Sigmoid colon (tissue), 7 donors: ENCODE measurements around the gene POLR3GL. TPM values are rescaled to one million over a fixed set of nuclear protein-coding genes. Genes with fewer than 3 reads are reported as not detected.

ENCODE experiments used
- DNase-seq: peaks from one replicate; pipeline ENCODE4 v3.0.0-alpha.2; 2019
- H3K27ac ChIP-seq, 4 donors: fragments of 200-600 bp; sonication (generic); one replicate each; pipeline ENCODE4 v1.5.1; 2016 to 2019; ENCODE audit warnings: mild to moderate bottlenecking in 1 of 4
- H3K27me3 ChIP-seq, 3 donors: fragments of 200-600 bp; sonication (generic); one replicate each; pipeline ENCODE4 v1.5.1; 2019; ENCODE audit warnings: mild to moderate bottlenecking in 1 of 3
- H3K36me3 ChIP-seq, 4 donors: fragments of 200-600 bp; sonication (generic); one replicate each; pipeline ENCODE4 v1.5.1; 2016 to 2019
- H3K4me1 ChIP-seq, 4 donors: fragments of 200-600 bp; sonication (generic); one replicate each; pipeline ENCODE4 v1.5.1; 2017 to 2019
- H3K4me3 ChIP-seq, 4 donors: fragments of 200-600 bp; sonication (generic); one replicate each; pipeline ENCODE4 v1.5.1; 2017 to 2019; ENCODE audit warnings: mild to moderate bottlenecking in 2 of 4, moderate library complexity in 1 of 4
- H3K9me3 ChIP-seq, 4 donors: fragments of 200-600 bp in 3 of 4; sonication (generic) in 3 of 4; one replicate each; pipeline versions ENCODE4 v1.5.1 to v1.6.1; 2013 to 2019
- EP300 ChIP-seq, 4 donors: sonication (generic); formaldehyde crosslinking; IDR thresholded peaks; one replicate each; pipeline ENCODE4 v1.6.1; 2017; ENCODE audit warnings: antibody characterized with exemption in 4 of 4
- POLR2A ChIP-seq, 2 donors: fragments of 450-650 bp; IDR thresholded peaks; one replicate each; pipeline ENCODE4 v1.6.1; 2016; ENCODE audit warnings: antibody characterized with exemption in 2 of 2, mild to moderate bottlenecking in 2 of 2, moderate library complexity in 2 of 2
- POLR2AphosphoS5 ChIP-seq, 4 donors: sonication (generic); formaldehyde crosslinking; IDR thresholded peaks; one replicate each; pipeline ENCODE4 v1.6.1; 2017; ENCODE audit warnings: antibody characterized with exemption in 4 of 4
- WGBS, 2 donors: extraction: QIAGEN DNeasy Blood & Tissue Kit; methylation state at CpG; one replicate each; pipeline ENCODE4 v1.1.7; 2013; 5-methylcytosine and 5-hydroxymethylcytosine counted together
- intact Hi-C: fragments of 100-400 bp; cut with DNase I; formaldehyde crosslinking; loops from one replicate; pipeline ENCODE4 v1.15.1; 2023
- polyA plus RNA-seq, 3 donors: library from polyadenylated mRNA; stranded (reverse); fragments of 200-250 nt; gene quantifications; one replicate each; pipeline ENCODE4 v1.2.3, GENCODE V29; 2013
- total RNA-seq, 4 donors: library from RNA; depleted of rRNA; stranded (reverse); fragments of >200 nt; gene quantifications; one replicate each; pipeline ENCODE4 v1.1.0, GENCODE V29; 2016
- TF ChIP-seq, protein P1 (sequence below), 4 experiments: fragments of 450-650 bp in 3 of 4; fragments of 200-600 bp in 1 of 4; IDR thresholded peaks; one replicate each; pipeline ENCODE4 v1.5.1; 2016 to 2019; ENCODE audit warnings: antibody characterized with exemption in 4 of 4, mild to moderate bottlenecking in 3 of 4, moderate library complexity in 2 of 4
- donor health status: healthy with polysubstance abuse.
- donor health status: Bipolar disorder and iron deficiency.
- donor health status: healthy.

The POLR3GL gene
- total and polyA plus RNA-seq, 7 donors = 23.1 to 47.4 (median 32.8) TPM

DNA sequence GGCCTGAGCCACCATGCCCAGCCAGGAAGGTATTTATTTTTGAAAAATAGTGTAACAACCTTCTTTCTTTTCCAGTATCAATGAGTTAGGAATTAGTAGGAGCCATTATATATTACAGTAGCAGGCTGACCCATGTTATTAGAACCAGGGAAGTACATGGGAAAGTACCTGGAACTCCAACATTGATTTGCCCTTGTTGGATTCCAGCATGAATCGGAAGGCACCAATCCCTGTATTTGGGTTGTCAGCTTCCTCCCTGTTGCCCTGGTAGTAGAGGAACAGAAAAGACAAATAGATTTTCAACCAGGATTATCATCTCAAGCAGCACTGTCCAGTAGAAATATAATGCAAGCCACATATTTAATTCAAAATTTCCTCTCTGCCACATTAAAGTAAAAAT lies 27.1 kb upstream of the POLR3GL start:
- TF ChIP-seq POLR2A (IDR thresholded peaks at IDR 0.05) (no peak), EP300 (IDR thresholded peaks at IDR 0.05) (no peak), POLR2AphosphoS5 (IDR thresholded peaks at IDR 0.05) (no peak)
- TF ChIP-seq, protein P1, sequence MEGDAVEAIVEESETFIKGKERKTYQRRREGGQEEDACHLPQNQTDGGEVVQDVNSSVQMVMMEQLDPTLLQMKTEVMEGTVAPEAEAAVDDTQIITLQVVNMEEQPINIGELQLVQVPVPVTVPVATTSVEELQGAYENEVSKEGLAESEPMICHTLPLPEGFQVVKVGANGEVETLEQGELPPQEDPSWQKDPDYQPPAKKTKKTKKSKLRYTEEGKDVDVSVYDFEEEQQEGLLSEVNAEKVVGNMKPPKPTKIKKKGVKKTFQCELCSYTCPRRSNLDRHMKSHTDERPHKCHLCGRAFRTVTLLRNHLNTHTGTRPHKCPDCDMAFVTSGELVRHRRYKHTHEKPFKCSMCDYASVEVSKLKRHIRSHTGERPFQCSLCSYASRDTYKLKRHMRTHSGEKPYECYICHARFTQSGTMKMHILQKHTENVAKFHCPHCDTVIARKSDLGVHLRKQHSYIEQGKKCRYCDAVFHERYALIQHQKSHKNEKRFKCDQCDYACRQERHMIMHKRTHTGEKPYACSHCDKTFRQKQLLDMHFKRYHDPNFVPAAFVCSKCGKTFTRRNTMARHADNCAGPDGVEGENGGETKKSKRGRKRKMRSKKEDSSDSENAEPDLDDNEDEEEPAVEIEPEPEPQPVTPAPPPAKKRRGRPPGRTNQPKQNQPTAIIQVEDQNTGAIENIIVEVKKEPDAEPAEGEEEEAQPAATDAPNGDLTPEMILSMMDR (IDR thresholded peaks at IDR 0.05) = no peak
- no peak overlapping the region for H3K4me3 ChIP-seq
- DNase-seq = no peak
- peaks cover 13 to 86% (median 21%) of the 10 kb centered on the region in 4 donors for H3K36me3 ChIP-seq
- no peaks in the 10 kb centered on the region for H3K9me3 ChIP-seq
- no peak overlapping the region for H3K27ac ChIP-seq
- no peaks in the 10 kb centered on the region for H3K27me3 ChIP-seq
- intact Hi-C loops = no loop called here
- H3K4me1 ChIP-seq = no peaks in the 10 kb centered on the region
- 92 to 97% methylated on average over 1 of the region's 1 CpG for WGBS, 2 donors

DNA sequence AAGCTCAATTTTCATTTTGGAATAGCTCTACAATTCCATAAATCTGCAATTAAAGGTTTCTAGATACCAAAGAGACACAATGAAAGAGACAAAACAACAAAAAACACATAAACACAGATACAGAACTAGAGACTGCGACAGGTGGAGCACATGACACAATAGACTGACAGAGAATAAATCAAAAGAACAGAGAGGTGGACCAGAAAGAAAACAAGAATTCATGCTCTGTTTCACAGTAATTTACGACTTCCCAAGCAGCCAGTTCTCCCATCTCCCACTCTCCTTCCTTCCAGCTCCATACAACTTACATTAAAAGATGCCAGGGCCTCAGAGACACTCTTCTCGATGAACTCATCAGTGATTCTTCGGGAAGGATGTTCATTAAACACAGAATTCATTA lies 22.1 kb upstream of the POLR3GL start:
- intact Hi-C loops = no loop called here
- Histone ChIP-seq H3K36me3 (peaks cover 0 to 72% (median 15%) of the 10 kb centered on the region in 4 donors), H3K27ac (no peak overlapping the region), H3K9me3 (no peaks in the 10 kb centered on the region), H3K27me3 (no peaks in the 10 kb centered on the region), H3K4me3 (no peak overlapping the region), H3K4me1 (peaks cover 0 to 4% (median 1%) of the 10 kb centered on the region in 4 donors)
- DNase-seq = no peak
- WGBS, 2 donors = 92 to 93% methylated on average over 4 of the region's 4 CpGs
- TF ChIP-seq POLR2A (IDR thresholded peaks at IDR 0.05) (no peak), POLR2AphosphoS5 (IDR thresholded peaks at IDR 0.05) (no peak), EP300 (IDR thresholded peaks at IDR 0.05) (no peak)
- TF ChIP-seq, protein P1 (IDR thresholded peaks at IDR 0.05) = no peak

DNA sequence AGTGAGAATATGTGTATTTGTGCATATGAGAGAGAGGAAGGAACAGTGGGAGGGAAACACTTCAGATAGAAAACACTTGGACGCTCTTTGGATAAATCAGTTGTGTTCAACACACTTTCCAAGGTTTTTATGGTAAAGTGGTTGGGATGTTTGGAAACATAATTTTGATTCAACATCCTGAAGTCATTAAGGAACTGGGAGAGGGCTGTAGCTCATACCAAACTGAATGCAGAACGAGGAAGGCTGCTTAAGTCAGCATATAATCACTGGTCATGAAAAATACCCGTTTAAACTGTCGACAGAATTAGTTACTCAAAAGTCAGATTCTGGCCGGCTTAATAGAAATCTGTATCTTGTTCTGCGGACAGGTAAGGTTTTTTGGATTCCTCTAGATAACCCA lies 21.6 kb upstream of the POLR3GL start:
- H3K27me3 ChIP-seq = no peaks in the 10 kb centered on the region
- intact Hi-C loops = no loop called here
- H3K36me3 ChIP-seq = peaks cover 0 to 69% (median 13%) of the 10 kb centered on the region in 4 donors
- no peak for TF ChIP-seq POLR2AphosphoS5 (IDR thresholded peaks at IDR 0.05)
- no peak for TF ChIP-seq EP300 (IDR thresholded peaks at IDR 0.05)
- TF ChIP-seq, protein P1 (IDR thresholded peaks at IDR 0.05) = no peak
- no peak for TF ChIP-seq POLR2A (IDR thresholded peaks at IDR 0.05)
- H3K4me3 ChIP-seq = no peak overlapping the region
- WGBS, 2 donors = 91% methylated on average over 6 of the region's 6 CpGs
- DNase-seq = no peak
- H3K4me1 ChIP-seq = peaks cover 0 to 8% (median 4%) of the 10 kb centered on the region in 4 donors
- no peaks in the 10 kb centered on the region for H3K9me3 ChIP-seq
- H3K27ac ChIP-seq = no peak overlapping the region

DNA sequence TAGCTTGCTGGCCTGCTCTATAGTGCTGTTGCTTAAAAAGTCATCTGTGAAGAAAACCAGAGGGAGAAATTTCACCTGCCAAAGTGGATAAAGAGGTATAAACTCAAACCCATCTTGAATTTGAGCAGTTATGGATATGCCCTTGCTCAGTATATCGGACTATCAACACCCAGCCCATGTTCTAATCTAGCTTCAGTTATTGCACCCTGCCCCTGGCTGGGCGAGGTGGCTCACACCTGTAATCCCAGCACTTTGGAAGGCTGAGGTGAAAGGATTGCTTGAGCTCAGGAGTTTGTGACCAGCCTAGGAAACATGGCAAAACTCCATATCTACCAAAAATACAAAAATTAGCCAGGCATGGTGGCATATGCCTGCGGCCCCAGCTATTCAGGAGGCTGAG lies 20.0 kb upstream of the POLR3GL start:
- no peak for DNase-seq
- 44 to 68% methylated on average over 3 of the region's 3 CpGs for WGBS, 2 donors
- Histone ChIP-seq H3K27me3 (no peaks in the 10 kb centered on the region), H3K36me3 (peaks cover 0 to 56% (median 13%) of the 10 kb centered on the region in 4 donors), H3K4me1 (peaks cover 0 to 23% (median 13%) of the 10 kb centered on the region in 4 donors), H3K4me3 (no peak overlapping the region), H3K9me3 (no peaks in the 10 kb centered on the region), H3K27ac (no peak overlapping the region)
- intact Hi-C loops = no loop called here
- TF ChIP-seq, protein P1 (IDR thresholded peaks at IDR 0.05) = no peak
- TF ChIP-seq POLR2A (IDR thresholded peaks at IDR 0.05) (no peak), POLR2AphosphoS5 (IDR thresholded peaks at IDR 0.05) (no peak), EP300 (IDR thresholded peaks at IDR 0.05) (no peak)

DNA sequence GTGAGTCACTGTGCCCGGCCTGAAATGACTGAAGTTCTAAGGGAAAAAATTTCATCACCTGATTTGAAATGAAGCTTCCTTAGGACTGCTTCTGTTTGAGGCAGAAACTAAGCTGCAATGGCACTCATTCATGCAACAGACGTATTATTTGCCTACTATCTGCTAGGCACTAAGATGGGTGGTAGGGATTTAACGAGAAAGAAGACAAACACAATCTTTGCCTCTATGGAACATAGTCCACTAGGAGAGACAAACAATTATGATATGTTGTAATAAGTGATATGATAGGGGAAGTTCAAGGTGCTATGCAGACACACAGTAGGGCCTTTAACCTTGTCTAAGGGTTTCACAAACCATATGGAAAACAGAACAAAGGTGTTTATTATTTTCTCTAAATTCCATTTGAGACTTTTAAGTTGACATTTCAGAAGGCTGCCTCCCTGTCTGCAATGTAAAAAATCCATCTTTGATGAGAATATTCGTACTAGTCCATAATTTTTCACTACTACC lies 18.0 kb upstream of the POLR3GL start:
- DNase-seq = no peak
- Histone ChIP-seq H3K4me3 (no peak overlapping the region), H3K27ac (no peak overlapping the region), H3K9me3 (no peaks in the 10 kb centered on the region), H3K36me3 (peaks cover 0 to 46% (median 13%) of the 10 kb centered on the region in 4 donors), H3K27me3 (no peaks in the 10 kb centered on the region), H3K4me1 (peaks cover 0 to 42% (median 27%) of the 10 kb centered on the region in 4 donors)
- intact Hi-C loops = no loop called here
- WGBS, 2 donors = 53 to 83% methylated on average over 4 of the region's 4 CpGs
- TF ChIP-seq, protein P1 (IDR thresholded peaks at IDR 0.05) = no peak
- TF ChIP-seq POLR2A (IDR thresholded peaks at IDR 0.05) (no peak), POLR2AphosphoS5 (IDR thresholded peaks at IDR 0.05) (no peak), EP300 (IDR thresholded peaks at IDR 0.05) (no peak)
